HepG2 (cell line): ENCODE results near the gene BCL2L1. TPM values are rescaled to one million over a fixed set of nuclear protein-coding genes. Genes with fewer than 3 reads are reported as not detected.
A peak's percentile ranks its signal among the peaks of the same experiment; 100 is the strongest.

Experiments
- ATF1 ChIP-seq: IDR thresholded peaks from 2 replicates; pipeline ENCODE4 v1.6.1; 2016; ENCODE audit warnings: mild to moderate bottlenecking, control low read depth
- DR1 ChIP-seq: sonication (generic); formaldehyde crosslinking; IDR thresholded peaks from 2 replicates; pipeline ENCODE4 v1.8.0; 2021; ENCODE audit warnings: mild to moderate bottlenecking, missing genetic modification reagents, inconsistent platforms
- FOXJ3 ChIP-seq: sonication (generic); formaldehyde crosslinking; IDR thresholded peaks from 2 replicates; pipeline ENCODE4 v1.4.0; 2020; ENCODE audit warnings: missing genetic modification reagents, mild to moderate bottlenecking, borderline replicate concordance
- HHEX ChIP-seq: IDR thresholded peaks from 2 replicates; pipeline ENCODE4 v1.6.1; 2016; ENCODE audit warnings: control low read depth
- KDM4B ChIP-seq: sonication (generic); formaldehyde crosslinking; IDR thresholded peaks from 2 replicates; pipeline ENCODE4 v1.4.0; 2020; ENCODE audit warnings: missing genetic modification reagents
- MZF1 ChIP-seq: sonication (generic); formaldehyde crosslinking; IDR thresholded peaks from 2 replicates; pipeline ENCODE4 v1.8.1; 2023; ENCODE audit warnings: mild to moderate bottlenecking, missing genetic modification reagents, borderline replicate concordance
- RARA ChIP-seq: IDR thresholded peaks from 2 replicates; pipeline ENCODE4 v1.6.1; 2016; ENCODE audit warnings: missing genetic modification reagents, missing compliant biosample characterization
- RBM39 ChIP-seq: fragments of 200-400 bp; formaldehyde crosslinking; IDR thresholded peaks from one replicate; pipeline ENCODE4 v1.6.1; 2018; ENCODE audit warnings: antibody characterized with exemption, mild to moderate bottlenecking, low read depth, low read length; ENCODE audit not compliant: poor library complexity, severe bottlenecking
- SAP130 ChIP-seq: IDR thresholded peaks from 2 replicates; pipeline ENCODE4 v1.6.1; 2016; ENCODE audit warnings: low read depth
- SNAI1 ChIP-seq: sonication (generic); formaldehyde crosslinking; IDR thresholded peaks from 2 replicates; pipeline ENCODE4 v1.5.0; 2020; ENCODE audit warnings: mild to moderate bottlenecking, missing genetic modification reagents, borderline replicate concordance
- SP5 ChIP-seq: IDR thresholded peaks from 2 replicates; pipeline ENCODE4 v1.6.1; 2016; ENCODE audit warnings: low read depth, borderline replicate concordance
- YEATS2 ChIP-seq: sonication (generic); formaldehyde crosslinking; IDR thresholded peaks from 2 replicates; pipeline ENCODE4 v1.4.0; 2020; ENCODE audit warnings: missing genetic modification reagents, borderline replicate concordance
- ZBTB1 ChIP-seq: sonication (generic); formaldehyde crosslinking; IDR thresholded peaks from 2 replicates; pipeline ENCODE4 v1.4.0; 2020; ENCODE audit warnings: missing genetic modification reagents, borderline replicate concordance
- ZBTB8A ChIP-seq: sonication (generic); formaldehyde crosslinking; IDR thresholded peaks from 2 replicates; pipeline ENCODE4 v1.4.0; 2020; ENCODE audit warnings: mild to moderate bottlenecking, low read depth, missing genetic modification reagents, borderline replicate concordance
- ZFP41 ChIP-seq: sonication (generic); formaldehyde crosslinking; IDR thresholded peaks from 2 replicates; pipeline ENCODE4 v1.4.0; 2020; ENCODE audit warnings: mild to moderate bottlenecking, missing genetic modification reagents, borderline replicate concordance
- ZNF180 ChIP-seq: sonication (generic); formaldehyde crosslinking; IDR thresholded peaks from 2 replicates; pipeline ENCODE4 v1.4.0; 2020; ENCODE audit warnings: low read depth, missing genetic modification reagents, borderline replicate concordance
- ZNF205 ChIP-seq: IDR thresholded peaks from 2 replicates; pipeline ENCODE4 v1.6.1; 2018; ENCODE audit warnings: missing biosample characterization, missing genetic modification reagents
- ZNF251 ChIP-seq: sonication (generic); formaldehyde crosslinking; IDR thresholded peaks from 2 replicates; pipeline ENCODE4 v1.9.0; 2021; ENCODE audit warnings: mild to moderate bottlenecking, missing genetic modification reagents
- ZNF256 ChIP-seq: sonication (generic); formaldehyde crosslinking; conservative IDR thresholded peaks from 2 replicates; pipeline ENCODE4 v1.4.0; 2020; ENCODE audit warnings: missing genetic modification reagents
- ZNF33A ChIP-seq: sonication (generic); formaldehyde crosslinking; IDR thresholded peaks from 2 replicates; pipeline ENCODE4 v1.5.1; 2020; ENCODE audit warnings: missing genetic modification reagents, mild to moderate bottlenecking, moderate library complexity, borderline replicate concordance
- ZNF460 ChIP-seq: sonication (generic); formaldehyde crosslinking; IDR thresholded peaks from 2 replicates; pipeline ENCODE4 v1.5.1; 2020; ENCODE audit warnings: missing genetic modification reagents, mild to moderate bottlenecking, borderline replicate concordance
- ZNF557 ChIP-seq: sonication (generic); formaldehyde crosslinking; IDR thresholded peaks from 2 replicates; pipeline ENCODE4 v1.4.0; 2020; ENCODE audit warnings: missing genetic modification reagents
- polyA plus RNA-seq, 8 experiments: library from polyadenylated mRNA; depleted of rRNA in 3 of 8; stranded (reverse) in 7 of 8; unstranded in 1 of 8; fragments of >200 nt; fragmentation: Illumina TruSeq in 4 of 8; extraction: Trizol in 4 of 8; gene quantifications; 2 replicates each; pipeline versions ENCODE4 v1.2.1 to v1.2.3, GENCODE V29; 2011 to 2016; ENCODE audit warnings: low read depth in 4 of 8, missing spikeins in 1 of 8, mixed read lengths in 1 of 8; ENCODE audit not compliant: insufficient read depth in 1 of 8
- total RNA-seq, 5 experiments: library from RNA; depleted of rRNA; stranded (reverse); fragments of >200 nt; fragmentation: Illumina TruSeq; extraction: Trizol; gene quantifications; 2 replicates each; pipeline ENCODE4 v1.2.3, GENCODE V29; 2016; ENCODE audit warnings: low read depth in 1 of 5
- TF ChIP-seq, protein P1 (sequence below): sonication (generic); formaldehyde crosslinking; IDR thresholded peaks from 2 replicates; pipeline ENCODE4 v1.8.0; 2022; ENCODE audit warnings: mild to moderate bottlenecking, missing genetic modification reagents; ENCODE audit not compliant: insufficient replicate concordance
- TF ChIP-seq, protein P2 (sequence below): sonication (generic); formaldehyde crosslinking; IDR thresholded peaks from 2 replicates; pipeline ENCODE4 v1.8.1; 2023; ENCODE audit warnings: missing genetic modification reagents, inconsistent platforms, borderline replicate concordance
- TF ChIP-seq, protein P3 (sequence below): IDR thresholded peaks from 2 replicates; pipeline ENCODE4 v1.6.1; 2012; ENCODE audit warnings: inconsistent platforms
- TF ChIP-seq, protein P4 (sequence below): conservative IDR thresholded peaks from 2 replicates; pipeline ENCODE4 v1.6.1; 2018; ENCODE audit warnings: missing genetic modification reagents

Gene BCL2L1
- total and polyA plus RNA-seq, 2 of the 13 experiments (the other 11 are each of a cell fraction or from before 2014, with no cell fraction given) = 164 to 258 TPM

DNA sequence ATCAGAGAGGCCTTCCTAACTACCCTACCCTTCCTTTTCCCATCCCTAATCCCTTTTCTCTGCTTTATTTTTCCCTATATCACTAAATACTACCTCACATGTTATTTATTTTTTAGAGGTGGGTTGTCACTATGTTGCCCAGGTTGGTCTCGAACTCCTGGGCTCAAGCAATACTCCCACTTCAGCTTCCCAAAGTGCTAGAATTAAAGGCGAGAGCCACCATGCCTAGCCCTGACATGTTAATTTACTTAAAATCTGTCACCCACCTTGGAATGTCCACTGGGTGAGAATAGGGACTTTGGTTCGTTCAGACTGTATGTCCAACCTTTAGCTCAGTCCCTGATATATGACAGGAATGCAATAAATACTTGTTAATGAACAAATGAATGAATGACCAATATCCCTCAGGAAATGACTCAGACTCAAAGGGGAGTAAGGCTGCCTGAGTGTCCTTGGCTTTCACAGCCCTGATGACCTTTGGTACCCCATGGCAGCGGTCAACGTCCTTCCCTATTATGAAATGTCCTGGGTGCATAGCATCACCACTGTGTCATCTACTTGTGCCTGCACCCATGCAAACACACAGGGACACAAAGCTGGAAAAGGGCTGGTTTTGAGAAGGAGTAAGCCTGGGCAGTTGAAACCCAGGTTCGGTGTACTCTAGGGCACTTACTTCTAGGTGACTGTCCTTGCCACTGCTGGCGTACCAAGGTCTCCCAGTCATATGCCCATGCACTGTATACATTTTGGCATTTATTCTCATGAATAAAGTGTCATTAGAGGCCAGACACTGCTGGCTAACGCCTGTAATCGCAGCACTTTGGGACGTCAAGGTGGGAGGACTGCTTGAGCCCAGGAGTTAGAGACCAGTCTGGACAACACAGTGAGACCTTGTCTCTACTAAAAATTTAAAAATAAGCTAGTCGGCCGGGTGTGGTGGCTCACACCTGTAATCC, 26.5 kb downstream of the BCL2L1 start (continued):
- TF ChIP-seq, protein P1, sequence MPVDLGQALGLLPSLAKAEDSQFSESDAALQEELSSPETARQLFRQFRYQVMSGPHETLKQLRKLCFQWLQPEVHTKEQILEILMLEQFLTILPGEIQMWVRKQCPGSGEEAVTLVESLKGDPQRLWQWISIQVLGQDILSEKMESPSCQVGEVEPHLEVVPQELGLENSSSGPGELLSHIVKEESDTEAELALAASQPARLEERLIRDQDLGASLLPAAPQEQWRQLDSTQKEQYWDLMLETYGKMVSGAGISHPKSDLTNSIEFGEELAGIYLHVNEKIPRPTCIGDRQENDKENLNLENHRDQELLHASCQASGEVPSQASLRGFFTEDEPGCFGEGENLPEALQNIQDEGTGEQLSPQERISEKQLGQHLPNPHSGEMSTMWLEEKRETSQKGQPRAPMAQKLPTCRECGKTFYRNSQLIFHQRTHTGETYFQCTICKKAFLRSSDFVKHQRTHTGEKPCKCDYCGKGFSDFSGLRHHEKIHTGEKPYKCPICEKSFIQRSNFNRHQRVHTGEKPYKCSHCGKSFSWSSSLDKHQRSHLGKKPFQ (CRISPR knock-in tag) = peak; percentile 85
- TF ChIP-seq, protein P2, sequence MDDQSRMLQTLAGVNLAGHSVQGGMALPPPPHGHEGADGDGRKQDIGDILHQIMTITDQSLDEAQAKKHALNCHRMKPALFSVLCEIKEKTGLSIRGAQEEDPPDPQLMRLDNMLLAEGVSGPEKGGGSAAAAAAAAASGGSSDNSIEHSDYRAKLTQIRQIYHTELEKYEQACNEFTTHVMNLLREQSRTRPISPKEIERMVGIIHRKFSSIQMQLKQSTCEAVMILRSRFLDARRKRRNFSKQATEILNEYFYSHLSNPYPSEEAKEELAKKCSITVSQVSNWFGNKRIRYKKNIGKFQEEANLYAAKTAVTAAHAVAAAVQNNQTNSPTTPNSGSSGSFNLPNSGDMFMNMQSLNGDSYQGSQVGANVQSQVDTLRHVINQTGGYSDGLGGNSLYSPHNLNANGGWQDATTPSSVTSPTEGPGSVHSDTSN (CRISPR knock-in tag) = no peak
- TF ChIP-seq, protein P3, sequence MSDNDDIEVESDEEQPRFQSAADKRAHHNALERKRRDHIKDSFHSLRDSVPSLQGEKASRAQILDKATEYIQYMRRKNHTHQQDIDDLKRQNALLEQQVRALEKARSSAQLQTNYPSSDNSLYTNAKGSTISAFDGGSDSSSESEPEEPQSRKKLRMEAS = peak; percentile 93
- TF ChIP-seq, protein P4, sequence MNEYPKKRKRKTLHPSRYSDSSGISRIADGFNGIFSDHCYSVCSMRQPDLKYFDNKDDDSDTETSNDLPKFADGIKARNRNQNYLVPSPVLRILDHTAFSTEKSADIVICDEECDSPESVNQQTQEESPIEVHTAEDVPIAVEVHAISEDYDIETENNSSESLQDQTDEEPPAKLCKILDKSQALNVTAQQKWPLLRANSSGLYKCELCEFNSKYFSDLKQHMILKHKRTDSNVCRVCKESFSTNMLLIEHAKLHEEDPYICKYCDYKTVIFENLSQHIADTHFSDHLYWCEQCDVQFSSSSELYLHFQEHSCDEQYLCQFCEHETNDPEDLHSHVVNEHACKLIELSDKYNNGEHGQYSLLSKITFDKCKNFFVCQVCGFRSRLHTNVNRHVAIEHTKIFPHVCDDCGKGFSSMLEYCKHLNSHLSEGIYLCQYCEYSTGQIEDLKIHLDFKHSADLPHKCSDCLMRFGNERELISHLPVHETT (CRISPR knock-in tag) = peak; percentile 86
- peak; percentile 99 for TF ChIP-seq SAP130 (CRISPR knock-in tag)
- no peak for TF ChIP-seq ZNF251 (CRISPR knock-in tag)
- peak; percentile 79 for TF ChIP-seq ATF1 (CRISPR knock-in tag)
- TF ChIP-seq ZNF256 (CRISPR knock-in tag) = no peak
- TF ChIP-seq ZBTB1 (CRISPR knock-in tag) = no peak
- TF ChIP-seq SNAI1 = no peak; the same call in 1 of the 2 replicates
- TF ChIP-seq DR1 (CRISPR knock-in tag) = no peak; the same call in 1 of the 2 replicates
- TF ChIP-seq MZF1 (CRISPR knock-in tag) = no peak
- TF ChIP-seq ZNF460 (CRISPR knock-in tag) = peak; percentile 18; the same call in 1 of the 2 replicates
- peak; percentile 82; the same call in 1 of the 2 replicates for TF ChIP-seq YEATS2
- peak; percentile 100 for TF ChIP-seq RARA (CRISPR knock-in tag)
- no peak for TF ChIP-seq RBM39
- TF ChIP-seq KDM4B (CRISPR knock-in tag) = peak; percentile 99
- no peak for TF ChIP-seq ZBTB8A (CRISPR knock-in tag)
- TF ChIP-seq FOXJ3 (CRISPR knock-in tag) = peak; percentile 94
- peak; percentile 22; the same call in 1 of the 2 replicates for TF ChIP-seq ZNF33A (CRISPR knock-in tag)
- TF ChIP-seq ZNF180 = no peak
- TF ChIP-seq ZNF205 (CRISPR knock-in tag) = peak; percentile 91
- TF ChIP-seq ZNF557 (CRISPR knock-in tag) = no peak
- no peak; the same call in 1 of the 2 replicates for TF ChIP-seq ZFP41 (CRISPR knock-in tag)
- peak; percentile 88 for TF ChIP-seq SP5 (CRISPR knock-in tag)
- TF ChIP-seq HHEX (CRISPR knock-in tag) = peak; percentile 86
